SU-DHL-6 (cell line): Measurements from ENCODE around the gene PCNX3.

Experiments
- EZH2phosphoT487 ChIP-seq: fragments of 200-600 bp; sonication (generic), shearing (Covaris generic); conservative IDR thresholded peaks from 2 replicates; pipeline ENCODE4 v1.6.1; 2018; ENCODE audit warnings: mild to moderate bottlenecking, antibody characterized with exemption, low read length, moderate library complexity, mixed read lengths
- TF ChIP-seq, protein P1 (sequence below): fragments of 200-600 bp; sonication (generic); IDR thresholded peaks from one replicate; pipeline ENCODE4 v1.5.1; 2017; ENCODE audit warnings: antibody characterized with exemption, mild to moderate bottlenecking, low read length, moderate library complexity; ENCODE audit not compliant: insufficient read depth, poor library complexity, severe bottlenecking

DNA sequence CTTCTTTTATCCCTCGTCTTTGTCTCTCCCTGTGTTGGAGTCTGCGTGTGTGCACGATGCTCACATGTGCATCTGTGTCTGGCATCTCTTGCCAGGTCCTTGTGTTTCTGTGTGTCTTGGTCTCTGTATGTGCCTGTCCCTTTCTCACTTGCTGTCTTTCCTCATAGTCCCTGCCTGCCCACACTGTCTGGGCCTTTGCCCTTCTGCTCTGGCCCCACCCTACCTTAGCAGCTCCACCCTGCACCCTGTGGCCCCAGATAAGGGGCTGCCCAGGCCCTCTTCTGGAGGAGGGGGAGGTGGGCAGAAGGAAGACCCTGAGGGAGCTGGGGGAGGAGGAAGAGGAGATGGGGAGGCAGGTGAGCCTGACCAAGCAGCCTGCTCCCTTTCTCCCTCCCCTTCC, 36.9 kb upstream of the PCNX3 start:
- TF ChIP-seq EZH2phosphoT487 = no peak
- TF ChIP-seq, protein P1, sequence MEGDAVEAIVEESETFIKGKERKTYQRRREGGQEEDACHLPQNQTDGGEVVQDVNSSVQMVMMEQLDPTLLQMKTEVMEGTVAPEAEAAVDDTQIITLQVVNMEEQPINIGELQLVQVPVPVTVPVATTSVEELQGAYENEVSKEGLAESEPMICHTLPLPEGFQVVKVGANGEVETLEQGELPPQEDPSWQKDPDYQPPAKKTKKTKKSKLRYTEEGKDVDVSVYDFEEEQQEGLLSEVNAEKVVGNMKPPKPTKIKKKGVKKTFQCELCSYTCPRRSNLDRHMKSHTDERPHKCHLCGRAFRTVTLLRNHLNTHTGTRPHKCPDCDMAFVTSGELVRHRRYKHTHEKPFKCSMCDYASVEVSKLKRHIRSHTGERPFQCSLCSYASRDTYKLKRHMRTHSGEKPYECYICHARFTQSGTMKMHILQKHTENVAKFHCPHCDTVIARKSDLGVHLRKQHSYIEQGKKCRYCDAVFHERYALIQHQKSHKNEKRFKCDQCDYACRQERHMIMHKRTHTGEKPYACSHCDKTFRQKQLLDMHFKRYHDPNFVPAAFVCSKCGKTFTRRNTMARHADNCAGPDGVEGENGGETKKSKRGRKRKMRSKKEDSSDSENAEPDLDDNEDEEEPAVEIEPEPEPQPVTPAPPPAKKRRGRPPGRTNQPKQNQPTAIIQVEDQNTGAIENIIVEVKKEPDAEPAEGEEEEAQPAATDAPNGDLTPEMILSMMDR = no peak
